Measurements from ENCODE around the gene PRKCA. TPM values are rescaled to one million over a fixed set of nuclear protein-coding genes. Genes with fewer than 3 reads are reported as not detected.
"Not testable (repeated sequence)": the region's sequence is repeated elsewhere in the genome, so short reads cannot be mapped to it uniquely, and the experiment has no call there.

The PRKCA gene
- total RNA-seq, 1 donor from 2014 or later = 6.7 TPM

DNA sequence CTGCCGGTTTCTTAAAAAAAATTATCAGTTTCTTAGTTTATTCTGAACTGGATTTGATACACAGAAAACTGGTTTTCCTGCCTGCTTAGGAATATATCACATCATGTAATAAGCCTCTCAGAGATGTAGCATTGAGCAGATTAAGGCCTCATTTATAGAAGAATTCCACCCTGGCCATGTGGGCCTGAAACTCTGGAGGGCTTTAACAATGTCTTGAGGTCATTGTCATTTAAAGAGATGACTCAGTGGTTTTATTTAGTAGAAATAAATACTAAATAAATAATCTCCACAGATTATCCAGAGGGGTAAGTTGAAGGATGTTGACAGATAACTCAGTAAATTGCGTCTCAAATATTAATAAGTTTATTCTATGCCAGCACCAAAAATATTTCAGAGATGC, 56.9 kb downstream of the PRKCA start:
- TF ChIP-seq, protein P1, sequence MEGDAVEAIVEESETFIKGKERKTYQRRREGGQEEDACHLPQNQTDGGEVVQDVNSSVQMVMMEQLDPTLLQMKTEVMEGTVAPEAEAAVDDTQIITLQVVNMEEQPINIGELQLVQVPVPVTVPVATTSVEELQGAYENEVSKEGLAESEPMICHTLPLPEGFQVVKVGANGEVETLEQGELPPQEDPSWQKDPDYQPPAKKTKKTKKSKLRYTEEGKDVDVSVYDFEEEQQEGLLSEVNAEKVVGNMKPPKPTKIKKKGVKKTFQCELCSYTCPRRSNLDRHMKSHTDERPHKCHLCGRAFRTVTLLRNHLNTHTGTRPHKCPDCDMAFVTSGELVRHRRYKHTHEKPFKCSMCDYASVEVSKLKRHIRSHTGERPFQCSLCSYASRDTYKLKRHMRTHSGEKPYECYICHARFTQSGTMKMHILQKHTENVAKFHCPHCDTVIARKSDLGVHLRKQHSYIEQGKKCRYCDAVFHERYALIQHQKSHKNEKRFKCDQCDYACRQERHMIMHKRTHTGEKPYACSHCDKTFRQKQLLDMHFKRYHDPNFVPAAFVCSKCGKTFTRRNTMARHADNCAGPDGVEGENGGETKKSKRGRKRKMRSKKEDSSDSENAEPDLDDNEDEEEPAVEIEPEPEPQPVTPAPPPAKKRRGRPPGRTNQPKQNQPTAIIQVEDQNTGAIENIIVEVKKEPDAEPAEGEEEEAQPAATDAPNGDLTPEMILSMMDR (conservative IDR thresholded peaks at IDR 0.05; ENCODE audit: low read depth, low read length) = no peak
- no peak for DNase-seq (ENCODE audit: low read depth)
- H3K4me3 ChIP-seq (ENCODE audit: low read depth, low read length) = no peak overlapping the region

- DNase-seq (ENCODE audit: low read depth); H3K4me3 ChIP-seq (ENCODE audit: low read depth, low read length): not testable (repeated sequence)
Measured at GRCh38 chr17:66360961-66361565, 58.6 kb downstream of the PRKCA start.

- H3K4me3 ChIP-seq (ENCODE audit: low read depth, low read length) = no peak overlapping the region
- TF ChIP-seq, protein P1 (conservative IDR thresholded peaks at IDR 0.05; ENCODE audit: low read depth, low read length) = no peak
- no peak for DNase-seq (ENCODE audit: low read depth)
Measured at GRCh38 chr17:66364508-66364907, 62.1 kb downstream of the PRKCA start.

- no peak overlapping the region for H3K4me3 ChIP-seq (ENCODE audit: low read depth, low read length)
- TF ChIP-seq, protein P1 (conservative IDR thresholded peaks at IDR 0.05; ENCODE audit: low read depth, low read length) = no peak
- DNase-seq (ENCODE audit: low read depth) = no peak
Measured at GRCh38 chr17:66364990-66365490, 62.6 kb downstream of the PRKCA start.

DNA sequence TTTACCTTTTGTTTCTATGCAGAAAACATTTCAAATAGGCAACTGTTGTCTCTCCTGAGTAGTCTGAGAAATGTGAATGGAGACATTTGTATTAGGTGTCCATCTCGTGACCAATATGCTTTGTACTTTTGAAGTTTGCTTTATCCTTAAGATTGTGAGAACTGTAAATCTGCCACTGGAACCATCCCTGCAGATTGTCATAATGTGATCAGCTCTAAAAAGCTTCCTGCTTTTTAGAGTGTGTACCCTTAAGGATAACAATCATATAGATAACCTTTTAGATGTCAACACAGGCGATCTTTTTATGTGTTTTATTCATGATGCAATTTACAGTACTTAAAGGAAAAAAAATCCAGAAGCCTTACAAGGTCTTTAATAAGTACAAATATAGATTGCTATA, 63.5 kb downstream of the PRKCA start:
- no peak overlapping the region for H3K4me3 ChIP-seq (ENCODE audit: low read depth, low read length)
- TF ChIP-seq, protein P1 (conservative IDR thresholded peaks at IDR 0.05; ENCODE audit: low read depth, low read length) = no peak
- no peak for DNase-seq (ENCODE audit: low read depth)

GRCh38 chr17:66367107-66367506, 64.7 kb downstream of the PRKCA start:
- TF ChIP-seq, protein P1 (conservative IDR thresholded peaks at IDR 0.05; ENCODE audit: low read depth, low read length) = no peak
- no peak for DNase-seq (ENCODE audit: low read depth)
- no peak overlapping the region for H3K4me3 ChIP-seq (ENCODE audit: low read depth, low read length)

DNA sequence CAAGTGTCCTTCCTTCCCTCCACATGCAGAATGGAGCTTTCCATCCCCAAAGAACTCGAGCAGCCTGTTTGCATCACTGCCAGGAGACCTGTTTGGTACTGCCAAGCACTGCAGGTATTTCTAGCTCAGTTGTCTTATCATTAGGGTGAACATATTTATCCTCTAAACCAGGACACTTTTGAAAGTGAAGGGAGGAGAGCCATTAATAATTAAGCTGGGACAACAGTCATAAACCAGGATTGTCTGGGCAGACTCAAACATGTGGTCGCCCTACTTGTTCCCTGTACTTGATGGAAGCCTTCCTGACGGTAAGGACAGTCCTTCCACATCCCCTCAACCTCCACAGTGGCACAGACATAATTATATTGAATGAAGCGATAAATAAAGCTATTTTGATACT, 67.4 kb downstream of the PRKCA start:
- no peak overlapping the region for H3K4me3 ChIP-seq (ENCODE audit: low read depth, low read length)
- TF ChIP-seq, protein P1 (conservative IDR thresholded peaks at IDR 0.05; ENCODE audit: low read depth, low read length) = no peak
- no peak for DNase-seq (ENCODE audit: low read depth)
